Fibroblast of skin of left quadriceps (primary cell): ENCODE results near the gene CYTL1.

ENCODE experiments used
- DNase-seq, 2 experiments: peaks; one replicate each; pipeline ENCODE4 v3.0.0-alpha.2; 2013; ENCODE audit warnings: low read depth in 2 of 2

Gene CYTL1

GRCh38 chr4:4968161-4968725, 51.0 kb downstream of the CYTL1 start:
- no peak for DNase-seq
